PC-9 (cell line): ENCODE data around the gene KDELR1. TPM values are rescaled to one million over a fixed set of nuclear protein-coding genes. Genes with fewer than 3 reads are reported as not detected.

ENCODE experiments used
- BruUV-seq: library from RNA; stranded (reverse); fragments of 400-500 nt; replicated peaks from 2 replicates; lab custom pipeline; 2021; lab: Mats Ljungman, UMichigan
- CTCF ChIA-PET: fragments of 300-600 bp; sonication (Branson Sonifier 250); formaldehyde crosslinking; loops from one replicate; lab custom pipeline; 2022; ENCODE audit warnings: antibody characterized with exemption; lab: Charles Lee
- POLR2A ChIA-PET: fragments of 300-600 bp; sonication (Branson Sonifier 250); formaldehyde crosslinking; loops from one replicate; lab custom pipeline; 2022; ENCODE audit warnings: antibody characterized with exemption; ENCODE audit not compliant: unreplicated experiment; lab: Charles Lee
- DNase-seq, 2 experiments: peaks; one replicate each; pipeline versions ENCODE4 v3.0.0 to v3.0.0-alpha.2; 2015 to 2022; ENCODE audit warnings: mixed read lengths in 1 of 2
- H2AFZ ChIP-seq: fragments of 200-600 bp; sonication (generic); 2 replicates; pipeline ENCODE4 v1.8.1; 2017; ENCODE audit warnings: antibody characterized with exemption
- H3F3A ChIP-seq: fragments of 200-600 bp; sonication (generic); 2 replicates; pipeline ENCODE4 v1.8.1; 2017; ENCODE audit warnings: antibody characterized with exemption, mild to moderate bottlenecking, low read depth; ENCODE audit not compliant: insufficient read depth
- H3K27ac ChIP-seq: fragments of 200-600 bp; sonication (generic); 2 replicates; pipeline ENCODE4 v1.6.1; 2016; ENCODE audit warnings: mixed run types
- H3K27me3 ChIP-seq: fragments of 200-600 bp; sonication (generic); 2 replicates; pipeline ENCODE4 v1.6.1; 2016; ENCODE audit warnings: low read depth, mixed run types; ENCODE audit not compliant: insufficient read depth
- H3K36me3 ChIP-seq: fragments of 200-600 bp; sonication (generic); 2 replicates; pipeline ENCODE4 v1.6.1; 2016; ENCODE audit warnings: low read depth, mixed run types
- H3K4me1 ChIP-seq: fragments of 200-600 bp; sonication (generic); replicated peaks from 2 replicates; pipeline ENCODE4 v1.6.1; 2016; ENCODE audit warnings: mixed run types; ENCODE audit not compliant: insufficient read depth
- H3K4me2 ChIP-seq: fragments of 200-600 bp; sonication (generic); 2 replicates; pipeline ENCODE4 v1.6.1; 2017; ENCODE audit warnings: mixed run types
- H3K4me3 ChIP-seq: fragments of 200-600 bp; sonication (generic); 2 replicates; pipeline ENCODE4 v1.6.1; 2016; ENCODE audit warnings: mixed run types
- H3K79me2 ChIP-seq: fragments of 200-600 bp; sonication (generic); 2 replicates; pipeline ENCODE4 v1.6.1; 2017; ENCODE audit warnings: low read depth, mixed run types
- H3K9me2 ChIP-seq: fragments of 200-600 bp; sonication (generic); 2 replicates; pipeline ENCODE4 v1.8.1; 2017; ENCODE audit warnings: mild to moderate bottlenecking; ENCODE audit not compliant: insufficient read depth
- H3K9me3 ChIP-seq: fragments of 200-600 bp; sonication (generic); 2 replicates; pipeline ENCODE4 v1.8.1; 2016; ENCODE audit warnings: low read depth; ENCODE audit not compliant: insufficient read depth
- H4K20me1 ChIP-seq: fragments of 200-600 bp; sonication (generic); 2 replicates; pipeline ENCODE4 v1.8.1; 2017; ENCODE audit not compliant: insufficient read depth
- EZH2 ChIP-seq: fragments of 200-600 bp; sonication (generic); IDR thresholded peaks from 2 replicates; pipeline ENCODE4 v1.8.0; 2017; ENCODE audit warnings: antibody characterized with exemption, low read depth
- intact Hi-C: fragments of 100-400 bp; cut with micrococcal nuclease; formaldehyde crosslinking; loops from one replicate; pipeline ENCODE4 v1.10.0; 2022; ENCODE audit not compliant: unreplicated experiment
- total RNA-seq: library from RNA; stranded (reverse); gene quantifications from 2 replicates; pipeline ENCODE4 v1.2.3, GENCODE V29; 2021
- TF ChIP-seq, protein P1 (sequence below): fragments of 200-600 bp; sonication (generic); conservative IDR thresholded peaks from 2 replicates; pipeline ENCODE4 v1.6.1; 2017; ENCODE audit warnings: mixed run types, antibody characterized with exemption, mild to moderate bottlenecking, moderate library complexity

Gene KDELR1
- total RNA-seq, 1 experiment from 2014 or later = 261 TPM

DNA sequence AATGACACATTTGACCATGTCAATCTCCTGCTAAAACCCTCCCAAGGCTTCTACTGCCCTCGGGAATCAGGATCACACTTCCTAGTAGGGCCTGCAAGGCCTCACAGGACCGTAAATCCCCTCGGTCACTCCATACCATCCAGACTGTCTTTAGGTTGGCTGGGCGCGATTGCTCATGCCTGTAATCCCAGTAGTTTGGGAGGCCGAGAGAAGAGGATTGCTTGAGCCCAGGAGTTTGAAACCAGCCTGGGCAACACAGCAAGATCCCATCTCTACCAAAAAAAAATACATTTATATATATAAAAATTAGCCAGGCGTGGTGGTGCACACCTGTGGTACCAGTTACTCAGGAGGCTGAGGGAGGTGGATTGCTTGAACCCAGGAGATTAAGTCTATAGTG is 42.6 kb downstream of the KDELR1 start:
- DNase-seq = no peak
- Histone ChIP-seq H3F3A (peaks cover 25% of the 10 kb centered on the region), H3K9me3 (no peaks in the 10 kb centered on the region), H3K4me3 (no peak overlapping the region), H2AFZ (no peak overlapping the region), H3K27ac (no peak overlapping the region), H3K9me2 (no peaks in the 10 kb centered on the region), H3K36me3 (no peaks in the 10 kb centered on the region), H3K27me3 (no peaks in the 10 kb centered on the region), H3K4me2 (no peak overlapping the region), H3K79me2 (no peaks in the 10 kb centered on the region), H3K4me1 (peaks cover 4% of the 10 kb centered on the region), H4K20me1 (no peaks in the 10 kb centered on the region)
- no TSS peak for BruUV-seq
- ChIA-PET CTCF (no interaction called here), POLR2A (no interaction called here)
- TF ChIP-seq, protein P1, sequence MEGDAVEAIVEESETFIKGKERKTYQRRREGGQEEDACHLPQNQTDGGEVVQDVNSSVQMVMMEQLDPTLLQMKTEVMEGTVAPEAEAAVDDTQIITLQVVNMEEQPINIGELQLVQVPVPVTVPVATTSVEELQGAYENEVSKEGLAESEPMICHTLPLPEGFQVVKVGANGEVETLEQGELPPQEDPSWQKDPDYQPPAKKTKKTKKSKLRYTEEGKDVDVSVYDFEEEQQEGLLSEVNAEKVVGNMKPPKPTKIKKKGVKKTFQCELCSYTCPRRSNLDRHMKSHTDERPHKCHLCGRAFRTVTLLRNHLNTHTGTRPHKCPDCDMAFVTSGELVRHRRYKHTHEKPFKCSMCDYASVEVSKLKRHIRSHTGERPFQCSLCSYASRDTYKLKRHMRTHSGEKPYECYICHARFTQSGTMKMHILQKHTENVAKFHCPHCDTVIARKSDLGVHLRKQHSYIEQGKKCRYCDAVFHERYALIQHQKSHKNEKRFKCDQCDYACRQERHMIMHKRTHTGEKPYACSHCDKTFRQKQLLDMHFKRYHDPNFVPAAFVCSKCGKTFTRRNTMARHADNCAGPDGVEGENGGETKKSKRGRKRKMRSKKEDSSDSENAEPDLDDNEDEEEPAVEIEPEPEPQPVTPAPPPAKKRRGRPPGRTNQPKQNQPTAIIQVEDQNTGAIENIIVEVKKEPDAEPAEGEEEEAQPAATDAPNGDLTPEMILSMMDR = no peak
- TF ChIP-seq EZH2 = no peak
- intact Hi-C loops = no loop called here

DNA sequence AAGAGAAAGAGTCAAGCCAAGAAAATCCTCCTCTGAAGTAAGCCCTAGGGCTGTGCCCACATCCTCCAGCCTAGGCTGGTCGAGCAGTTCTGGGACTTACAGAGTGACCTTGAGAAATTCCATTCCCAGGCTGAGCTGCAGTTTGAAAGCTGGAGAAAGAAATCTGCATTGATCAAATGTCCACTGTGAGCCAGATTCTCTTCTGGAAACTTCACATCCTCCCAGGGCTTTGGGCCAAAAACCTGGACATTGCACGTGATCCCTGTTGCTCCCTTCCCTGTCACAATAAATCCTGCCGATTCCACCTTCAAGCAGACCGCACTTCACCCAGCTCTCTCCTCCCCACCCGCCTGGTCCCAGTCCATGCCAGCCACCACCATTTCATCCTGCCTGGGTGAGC is 43.3 kb downstream of the KDELR1 start:
- H3K36me3 ChIP-seq = no peaks in the 10 kb centered on the region
- no peak overlapping the region for H3K4me2 ChIP-seq
- no peak for TF ChIP-seq EZH2
- TF ChIP-seq, protein P1 = no peak
- ChIA-PET CTCF (no interaction called here), POLR2A (interaction anchor here (0.6 kb wide), 1 partner anchor 1788 kb away, joined by 9 read pairs; no protein-coding TSS in a partner anchor)
- DNase-seq = no peak
- H3K27me3 ChIP-seq = no peaks in the 10 kb centered on the region
- H3K9me3 ChIP-seq = no peaks in the 10 kb centered on the region
- H3F3A ChIP-seq = peaks cover 24% of the 10 kb centered on the region; the same call in 1 of the 2 replicates
- intact Hi-C loops = no loop called here
- H3K79me2 ChIP-seq = no peaks in the 10 kb centered on the region
- peaks cover 6% of the 10 kb centered on the region; the same call in 1 of the 2 replicates for H3K4me1 ChIP-seq
- no peak overlapping the region for H3K27ac ChIP-seq
- H3K4me3 ChIP-seq = no peak overlapping the region
- H4K20me1 ChIP-seq = no peaks in the 10 kb centered on the region
- H2AFZ ChIP-seq = no peak overlapping the region
- no TSS peak for BruUV-seq
- H3K9me2 ChIP-seq = no peaks in the 10 kb centered on the region

DNA sequence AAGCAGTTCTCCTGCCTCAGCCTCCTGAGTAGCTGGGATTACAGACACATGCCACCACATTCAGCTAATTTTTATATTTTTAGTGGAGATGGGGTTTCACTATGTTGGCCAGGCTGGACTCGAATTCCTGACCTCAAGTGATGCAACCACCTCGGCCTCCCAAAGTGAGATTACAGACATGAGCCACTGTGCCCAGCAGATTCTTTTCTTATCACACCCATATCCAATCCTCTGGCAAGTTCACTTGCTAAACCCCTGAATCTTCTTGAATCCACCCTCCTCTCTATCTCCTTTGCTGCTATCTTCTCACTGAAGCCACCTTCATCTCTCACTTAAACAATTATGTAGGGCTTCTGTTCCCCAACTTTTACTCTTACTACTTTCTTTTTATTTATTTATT is 45.2 kb downstream of the KDELR1 start:
- Histone ChIP-seq H2AFZ (no peak overlapping the region), H3K4me3 (no peak overlapping the region), H3K27ac (no peak overlapping the region), H3K9me3 (no peaks in the 10 kb centered on the region), H3K4me2 (no peak overlapping the region), H4K20me1 (no peaks in the 10 kb centered on the region), H3F3A (peaks cover 23% of the 10 kb centered on the region; the same call in 1 of the 2 replicates), H3K4me1 (peaks cover 10% of the 10 kb centered on the region; the same call in 1 of the 2 replicates), H3K36me3 (no peaks in the 10 kb centered on the region), H3K27me3 (no peaks in the 10 kb centered on the region), H3K79me2 (no peaks in the 10 kb centered on the region), H3K9me2 (no peaks in the 10 kb centered on the region)
- POLR2A ChIA-PET = interaction anchor here (0.6 kb wide), 1 partner anchor 9 kb away, joined by 8 read pairs; no protein-coding TSS in a partner anchor
- BruUV-seq = no TSS peak
- TF ChIP-seq, protein P1 = no peak
- TF ChIP-seq EZH2 = no peak
- CTCF ChIA-PET = no interaction called here
- intact Hi-C loops = no loop called here
- DNase-seq = no peak
